Heart left ventricle (tissue), 16 donors: Measurements from ENCODE around the gene RASA4. TPM values are rescaled to one million over a fixed set of nuclear protein-coding genes. Genes with fewer than 3 reads are reported as not detected.
A peak's percentile ranks its signal among the peaks of the same experiment; 100 is the strongest.
"Not testable (repeated sequence)": the region's sequence is repeated elsewhere in the genome, so short reads cannot be mapped to it uniquely, and the experiment has no call there.

Source experiments
- ATAC-seq, 4 donors: fragments of 200-7000 bp; cut with Tn5 transposase; one replicate each; pipeline ENCODE4 v1.9.1; 2020 to 2022; ENCODE audit warnings: moderate library complexity in 4 of 4, mild to moderate bottlenecking in 3 of 4, moderate number of reproducible peaks in 1 of 4
- DNase-seq, 5 donors: peaks; one replicate each; pipeline ENCODE4 v3.0.0-alpha.2; 2020
- H3K27ac ChIP-seq, 12 donors: fragments of 200-600 bp; sonication (generic) in 4 of 12; one replicate each; pipeline versions ENCODE4 v1.5.0 to v1.8.0; 2016 to 2022; ENCODE audit warnings: mild to moderate bottlenecking in 2 of 12
- H3K27me3 ChIP-seq, 9 donors: fragments of 200-600 bp; sonication (generic) in 2 of 9; one replicate each; pipeline versions ENCODE4 v1.5.1 to v1.8.0; 2016 to 2022; ENCODE audit warnings: mild to moderate bottlenecking in 3 of 9
- H3K36me3 ChIP-seq, 9 donors: fragments of 200-600 bp; sonication (generic) in 2 of 9; one replicate each; pipeline versions ENCODE4 v1.5.0 to v1.8.0; 2018 to 2022; ENCODE audit warnings: mild to moderate bottlenecking in 2 of 9
- H3K4me1 ChIP-seq, 12 donors: fragments of 200-600 bp; sonication (generic) in 4 of 12; one replicate each; pipeline versions ENCODE4 v1.5.0 to v1.8.0; 2016 to 2022; ENCODE audit warnings: mild to moderate bottlenecking in 3 of 12
- H3K4me3 ChIP-seq, 12 donors: fragments of 200-600 bp; sonication (generic) in 4 of 12; one replicate each; pipeline versions ENCODE4 v1.5.0 to v1.8.0; 2017 to 2022; ENCODE audit warnings: mild to moderate bottlenecking in 9 of 12, moderate library complexity in 4 of 12
- H3K9me3 ChIP-seq, 12 donors: fragments of 200-600 bp; sonication (generic) in 4 of 12; one replicate each; pipeline versions ENCODE4 v1.5.0 to v1.8.0; 2016 to 2022; ENCODE audit warnings: mild to moderate bottlenecking in 1 of 12
- WGBS, 4 donors: extraction: QIAGEN DNeasy Blood & Tissue Kit in 2 of 4; methylation state at CpG; one replicate each; pipeline versions ENCODE4 v1.1.5 to v1.1.7; 2013 to 2018; 5-methylcytosine and 5-hydroxymethylcytosine counted together
- intact Hi-C, 10 donors: fragments of 100-400 bp; cut with DNase I; formaldehyde crosslinking; loops; one replicate each; pipeline versions ENCODE4 v1.11.1 to v1.14.2; 2022
- polyA plus RNA-seq, 2 donors: library from polyadenylated mRNA; stranded (reverse); fragments of 200-250 nt; gene quantifications; one replicate each; pipeline ENCODE4 v1.2.3, GENCODE V29; 2013
- total RNA-seq, 9 donors: library from RNA; depleted of rRNA in 2 of 9; stranded (reverse); fragments of >200 nt in 2 of 9; fragmentation: NEBNext Ultra II Directional in 3 of 9; extraction: Animal tissue kit (Norgen Biotek cat#: 25700) in 3 of 9; gene quantifications; one replicate each; pipeline versions ENCODE4 v1.1.0 to v1.2.4, GENCODE V29; 2016 to 2023
- donor health status: ischemic (EF 13 %, LVEDD 7.1; RV severe dilation, severe dysfunction).
- donor health status: healthy with polysubstance abuse.
- donor health status: DM: no; HTN: yes; CAD: no.
- donor health status: DM: no; HTN: no; CAD: no.
- donor health status: ischemic (EF 25% LVEDD 6.9; RV normal size, moderate dysfunction).
- donor health status: ischemic (EF 25% LVEDD 5.7; RV mildly dilated, moderate dysfunction).
- donor health status: healthy.
- donor health status: DM: yes; HTN: yes; CAD: no.
- donor health status: ischemic (EF 35%, LVEDD 5.7; RV mildly dilated, moderate dysfunction).
- donor health status: nonischemic (EF 11% LVEDD 7.7; RV severe dilation, severe dysfunction).
- donor health status: DM: yes; HTN: yes; CAD: no.
- donor health status: PGD.
- donor health status: ischemic (EF 29% LVEDD 5.4; RV normal size, mild dysfunction).
- donor health status: nonischemic (EF 23%, LVEDD 6.1; RV moderate dilation, normal function).

RASA4 gene
- total and polyA plus RNA-seq, 11 donors, result 6.3 to 106 (median 12.1) TPM

DNA sequence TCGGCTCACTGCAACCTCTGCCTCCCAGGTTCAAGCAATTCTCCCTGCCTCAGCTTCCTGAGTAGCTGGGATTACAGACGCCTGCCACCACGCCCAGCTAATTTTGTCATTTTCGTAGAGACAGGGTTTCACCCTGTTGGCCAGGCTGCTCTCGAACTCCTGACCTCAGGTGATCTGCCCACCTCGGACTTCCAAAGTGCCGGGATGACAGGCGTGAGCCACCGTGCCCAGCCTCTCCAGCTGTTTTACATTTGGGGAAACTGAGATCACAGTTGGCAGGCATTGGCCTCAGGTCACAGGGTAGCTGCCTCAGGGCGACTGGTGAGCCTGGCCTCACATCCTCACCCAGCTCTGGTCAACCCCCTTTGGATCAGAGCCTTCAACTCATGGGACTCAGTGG is 6.8 kb downstream of the RASA4 start:
- H3K4me3 ChIP-seq, intact Hi-C loops, DNase-seq, H3K27ac ChIP-seq, H3K4me1 ChIP-seq, H3K9me3 ChIP-seq, H3K36me3 ChIP-seq, ATAC-seq, H3K27me3 ChIP-seq: not testable (repeated sequence)
- 74 to 80% methylated on average over 5 of the region's 10 CpGs; no CpG with 5 or more reads in 2 of the 4 donors for WGBS, 4 donors

DNA sequence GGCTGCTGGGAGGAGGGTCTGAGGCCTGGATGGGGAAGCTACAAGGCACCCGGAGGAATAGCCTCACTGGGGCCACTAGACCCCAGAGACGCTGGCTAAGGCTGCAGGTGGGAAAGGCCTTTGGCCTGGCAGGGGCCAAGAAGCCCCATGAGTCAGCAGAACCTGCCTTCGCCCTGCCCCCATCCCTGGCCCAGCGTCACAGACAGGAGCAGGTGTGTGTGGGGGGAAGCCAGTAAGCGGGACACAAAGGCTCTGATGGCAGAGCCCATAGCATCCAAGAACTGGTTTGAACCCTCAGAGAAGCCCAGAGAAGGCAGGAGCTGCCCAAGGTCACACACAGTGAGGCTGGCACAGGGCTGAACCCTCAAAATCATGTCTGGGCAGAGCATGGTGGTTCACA is 9.7 kb downstream of the RASA4 start:
- H3K4me1 ChIP-seq, H3K27ac ChIP-seq, H3K9me3 ChIP-seq, ATAC-seq, DNase-seq, H3K4me3 ChIP-seq, intact Hi-C loops, H3K36me3 ChIP-seq, H3K27me3 ChIP-seq: not testable (repeated sequence)
- WGBS, 4 donors, result no CpG with 5 or more reads among the region's 5 CpGs

DNA sequence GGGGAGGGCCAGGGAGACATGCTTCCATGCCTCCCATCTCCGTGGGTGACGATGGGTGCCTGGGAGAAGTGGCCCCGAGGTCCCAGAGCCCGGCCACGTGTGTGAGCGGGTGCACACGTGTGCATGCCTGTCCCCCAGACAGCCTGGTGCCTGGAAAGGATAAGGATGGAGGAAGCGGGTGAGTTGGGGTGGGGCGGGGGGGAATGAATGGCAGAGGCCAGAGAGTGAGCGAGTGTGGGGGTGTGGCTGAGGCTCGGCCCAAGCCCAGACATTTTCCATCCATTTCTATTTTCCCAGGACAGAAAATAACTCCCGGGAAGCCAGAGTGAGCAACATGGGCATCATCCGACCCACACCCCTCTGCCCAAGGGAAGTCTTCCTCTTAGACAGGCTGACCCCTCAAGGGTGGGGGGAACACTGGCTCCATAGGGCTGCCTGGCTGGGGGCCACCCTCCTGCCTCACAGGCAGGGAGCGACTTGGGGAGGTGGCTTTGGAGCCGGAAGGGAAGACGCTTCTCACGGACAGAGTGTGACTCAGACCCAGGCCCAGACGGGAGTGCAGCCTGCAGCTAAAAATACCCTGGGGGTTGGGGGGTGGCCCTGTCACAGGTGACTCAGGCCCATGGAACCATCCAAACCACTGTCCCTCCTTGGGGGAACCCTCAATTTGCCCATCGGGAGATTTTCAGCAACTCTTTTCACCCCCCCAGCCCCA is 12.0 kb downstream of the RASA4 start:
- intact Hi-C loops, DNase-seq, H3K27ac ChIP-seq, H3K36me3 ChIP-seq, H3K9me3 ChIP-seq, H3K27me3 ChIP-seq, H3K4me1 ChIP-seq, H3K4me3 ChIP-seq: not testable (repeated sequence)
- ATAC-seq, result peak in 3 of 4 donors; percentile 41 to 79 (median 49)
- 36% methylated on average over 5 of the region's 19 CpGs; no CpG with 5 or more reads in 3 of the 4 donors for WGBS, 4 donors

DNA sequence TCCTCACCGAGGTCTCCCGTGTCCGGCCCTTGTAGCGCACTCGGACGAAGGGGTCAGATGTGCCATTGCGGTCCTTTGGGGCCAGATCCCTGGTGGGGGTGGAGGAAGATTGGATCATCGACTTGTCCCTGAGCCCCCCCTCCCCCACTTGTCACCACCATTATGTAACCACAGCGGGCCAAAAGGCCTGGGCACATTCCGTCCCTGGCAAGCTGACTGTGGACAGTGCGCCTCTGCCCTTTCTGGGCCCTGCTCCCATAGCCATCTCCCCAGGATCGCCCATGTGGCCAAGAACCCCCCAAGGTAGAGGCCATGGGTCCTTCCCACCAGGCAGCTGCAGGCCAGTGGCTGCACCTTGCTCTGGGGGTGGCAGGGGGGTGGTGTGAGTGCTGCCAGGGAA is 14.2 kb downstream of the RASA4 start:
- H3K27me3 ChIP-seq, H3K9me3 ChIP-seq, H3K4me3 ChIP-seq, intact Hi-C loops, H3K27ac ChIP-seq, H3K4me1 ChIP-seq, H3K36me3 ChIP-seq, DNase-seq: not testable (repeated sequence)
- no CpG with 5 or more reads among the region's 12 CpGs for WGBS, 4 donors
- ATAC-seq, result peak in 1 of 4 donors; percentile 18

DNA sequence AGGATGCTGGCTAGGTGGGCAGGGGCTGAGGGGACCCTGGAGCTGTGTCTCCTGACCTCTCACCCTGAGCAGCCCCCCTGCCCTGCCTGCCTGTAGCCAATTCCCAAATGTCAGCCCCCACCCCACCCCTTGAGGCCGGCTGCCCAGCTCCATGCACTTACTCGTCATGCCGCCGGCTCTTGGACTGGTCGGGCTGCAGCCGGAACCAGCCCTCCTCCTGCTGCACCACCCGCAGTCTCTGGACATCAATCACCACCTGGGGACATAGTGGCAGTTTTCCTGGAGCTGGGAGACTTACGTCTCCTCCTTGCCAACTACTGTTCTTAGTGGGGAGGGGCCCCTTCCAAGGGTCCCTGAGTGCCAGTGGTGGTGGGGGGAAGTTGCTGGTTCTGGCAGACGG is 16.9 kb downstream of the RASA4 start:
- H3K4me3 ChIP-seq, H3K9me3 ChIP-seq, DNase-seq, H3K4me1 ChIP-seq, H3K27me3 ChIP-seq, H3K36me3 ChIP-seq, ATAC-seq, intact Hi-C loops, H3K27ac ChIP-seq: not testable (repeated sequence)
- WGBS, 4 donors, result no CpG with 5 or more reads among the region's 9 CpGs

DNA sequence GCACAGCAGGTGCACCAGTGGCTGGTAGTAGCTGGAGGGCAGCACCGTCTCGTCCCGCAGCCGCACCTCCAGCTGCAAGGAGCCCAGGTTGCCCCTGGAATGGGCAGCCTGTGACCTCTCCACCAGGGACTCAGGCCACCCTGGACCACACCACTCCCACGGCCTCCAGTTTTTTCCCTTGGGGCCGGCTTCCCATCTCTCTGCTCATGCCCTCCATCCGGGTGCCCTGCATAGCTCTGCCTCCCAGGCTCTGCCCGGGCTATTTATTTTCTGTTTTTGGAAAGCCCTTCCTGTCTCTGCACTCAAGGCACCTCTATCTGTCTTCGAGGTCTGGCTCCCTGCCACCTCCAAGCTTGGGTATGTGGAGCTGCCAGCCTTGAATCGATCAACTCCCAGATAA is 20.5 kb downstream of the RASA4 start:
- H3K4me1 ChIP-seq, intact Hi-C loops, ATAC-seq, H3K4me3 ChIP-seq, H3K27ac ChIP-seq, H3K36me3 ChIP-seq, H3K27me3 ChIP-seq, H3K9me3 ChIP-seq: not testable (repeated sequence)
- peak in 2 of 5 donors; percentile 10 to 14 for DNase-seq
- 79 to 93% (median 85%) methylated on average over 4 of the region's 10 CpGs; no CpG with 5 or more reads in 1 of the 4 donors for WGBS, 4 donors

DNA sequence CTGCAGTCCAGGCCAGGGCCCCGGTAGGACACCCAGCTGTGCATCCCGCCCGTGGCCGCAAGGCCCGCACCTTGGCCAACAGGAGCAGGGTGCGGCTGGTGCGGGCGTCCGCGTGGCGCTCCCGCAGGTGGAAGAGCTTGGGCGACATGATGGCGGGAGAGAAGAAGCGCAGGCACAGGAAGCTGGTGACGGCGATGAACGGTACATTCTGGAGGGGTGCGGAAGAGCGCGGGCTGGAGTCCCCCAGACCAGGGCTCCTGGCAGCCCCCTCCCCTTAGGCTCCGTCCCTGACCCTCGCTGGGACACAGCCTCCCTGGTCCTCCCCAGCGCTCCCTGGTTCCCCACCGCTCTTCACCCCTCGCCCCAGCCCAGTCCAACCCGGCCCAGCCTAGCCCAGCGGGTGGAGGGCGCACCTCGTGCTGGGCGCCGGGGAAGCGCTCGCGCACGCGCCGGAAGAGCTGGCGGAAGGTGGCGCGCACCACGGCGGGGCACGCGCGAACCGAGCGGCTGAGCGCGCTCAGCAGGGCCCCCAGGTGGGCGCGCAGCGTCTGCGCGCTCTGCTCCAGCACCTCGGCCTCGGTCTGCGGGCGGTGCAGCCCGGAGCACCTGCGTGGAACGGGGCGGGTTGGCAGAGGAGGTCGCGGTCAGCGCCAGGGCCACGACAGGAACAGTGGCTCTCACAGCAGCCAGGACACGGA is 22.8 kb downstream of the RASA4 start:
- H3K27me3 ChIP-seq, H3K4me3 ChIP-seq, H3K9me3 ChIP-seq, H3K27ac ChIP-seq, H3K4me1 ChIP-seq, intact Hi-C loops, DNase-seq, H3K36me3 ChIP-seq: not testable (repeated sequence)
- no CpG with 5 or more reads among the region's 68 CpGs for WGBS, 4 donors
- ATAC-seq, result peak in 3 of 4 donors; percentile 25 to 38 (median 31)

DNA sequence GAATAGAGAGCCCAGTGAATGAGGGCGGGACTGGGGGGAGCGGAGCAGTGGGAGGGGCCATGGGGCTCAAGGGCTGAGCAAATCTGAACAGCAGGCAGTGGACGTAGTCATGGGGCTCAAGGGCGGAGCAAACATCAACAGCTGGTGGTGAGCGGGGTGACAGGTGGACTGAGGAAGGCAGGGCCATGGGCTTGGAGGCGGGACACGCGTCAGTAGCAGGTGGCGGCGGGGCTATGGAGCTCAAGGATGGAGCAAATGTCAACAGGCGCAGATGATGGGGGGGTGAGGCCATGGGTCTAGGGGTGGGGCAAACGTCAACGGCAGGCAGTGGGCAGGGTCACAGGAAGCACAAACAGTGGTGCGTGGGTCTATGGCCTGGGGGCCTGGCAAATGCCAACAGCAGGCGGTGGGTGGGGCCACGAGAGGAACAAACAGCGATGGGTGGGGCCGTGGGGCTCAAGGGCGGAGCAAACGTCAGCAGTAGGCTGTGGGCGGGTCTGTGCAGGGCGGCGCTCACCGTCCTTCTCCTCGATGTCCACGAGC is 24.0 kb downstream of the RASA4 start:
- H3K4me1 ChIP-seq, intact Hi-C loops, H3K27me3 ChIP-seq, H3K27ac ChIP-seq, H3K9me3 ChIP-seq, H3K4me3 ChIP-seq, H3K36me3 ChIP-seq: not testable (repeated sequence)
- ATAC-seq (peak; percentile 79 to 87 (median 82)), DNase-seq (peak; percentile 20 to 64 (median 32))
- 21 to 26% (median 24%) methylated on average over 6 to 8 of the region's 26 CpGs for WGBS, 4 donors

DNA sequence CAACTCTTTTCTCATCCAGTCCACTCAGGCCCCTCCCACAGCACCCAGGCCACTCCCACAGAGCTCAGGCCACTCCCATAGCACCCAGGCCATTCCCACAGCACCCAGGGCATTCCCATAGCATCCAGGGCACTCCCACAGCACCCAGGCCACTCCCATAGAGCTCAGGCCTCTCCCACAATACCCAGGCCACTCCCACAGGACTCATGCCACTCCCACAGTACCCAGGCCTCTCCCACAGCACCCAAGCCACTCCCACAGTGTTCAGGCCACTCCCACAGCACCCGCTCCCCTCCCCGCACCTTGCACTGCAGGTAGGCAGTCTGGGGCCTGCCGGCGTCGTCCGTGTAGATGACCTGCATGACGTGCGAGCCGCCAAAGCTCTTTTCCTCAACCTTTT is 26.7 kb downstream of the RASA4 start:
- H3K27me3 ChIP-seq, H3K4me1 ChIP-seq, H3K36me3 ChIP-seq, intact Hi-C loops, DNase-seq, H3K4me3 ChIP-seq, H3K9me3 ChIP-seq, H3K27ac ChIP-seq: not testable (repeated sequence)
- WGBS, 4 donors, result no CpG with 5 or more reads among the region's 9 CpGs
- peak in 3 of 4 donors; percentile 31 to 53 (median 46) for ATAC-seq

DNA sequence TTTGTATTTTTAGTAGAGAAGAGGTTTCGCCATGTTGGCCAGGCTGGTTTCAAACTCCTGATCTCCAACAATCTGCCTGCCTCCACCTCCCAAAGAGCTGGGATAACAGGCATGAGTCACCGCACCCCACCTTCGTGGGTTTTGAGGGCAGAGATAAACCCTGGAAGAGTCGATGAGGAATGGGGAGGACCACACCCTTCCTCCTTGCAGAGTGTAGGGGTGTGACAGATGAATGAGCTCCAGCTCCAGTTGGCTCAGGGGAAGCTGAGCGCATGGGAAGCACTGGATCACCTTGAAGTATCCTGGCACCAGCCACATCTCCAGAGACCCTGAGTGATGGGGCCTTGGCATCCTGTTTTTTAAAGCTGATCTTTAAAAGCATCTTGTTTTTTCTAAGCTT is 33.1 kb downstream of the RASA4 start:
- WGBS, 4 donors, result no CpG with 5 or more reads among the region's 5 CpGs
- ATAC-seq, intact Hi-C loops, H3K9me3 ChIP-seq, DNase-seq, H3K4me1 ChIP-seq, H3K27me3 ChIP-seq, H3K27ac ChIP-seq, H3K36me3 ChIP-seq, H3K4me3 ChIP-seq: not testable (repeated sequence)

DNA sequence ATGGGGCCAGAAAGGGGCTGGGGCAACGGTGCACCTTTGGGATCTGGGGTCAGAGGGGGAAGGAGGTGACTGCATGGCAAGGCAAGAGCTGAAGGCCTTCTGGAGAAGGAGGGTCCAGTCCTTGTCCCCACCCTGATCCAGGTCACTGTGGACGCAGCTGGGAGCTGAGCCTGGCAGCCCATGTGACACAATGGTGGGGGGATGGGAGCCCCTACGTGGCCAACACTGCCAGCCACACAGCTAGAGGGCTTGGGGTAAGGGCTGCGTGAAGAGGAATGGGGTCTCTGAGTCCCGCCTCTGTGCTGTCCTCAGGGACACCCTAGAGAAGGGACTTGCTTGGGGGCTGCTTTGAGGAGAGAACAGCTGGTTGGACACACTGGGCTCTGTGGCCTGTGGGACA is 34.8 kb downstream of the RASA4 start:
- H3K36me3 ChIP-seq, DNase-seq, H3K4me3 ChIP-seq, intact Hi-C loops, H3K27ac ChIP-seq, H3K9me3 ChIP-seq, H3K27me3 ChIP-seq, H3K4me1 ChIP-seq: not testable (repeated sequence)
- peak in 1 of 4 donors; percentile 2 for ATAC-seq
- WGBS, 4 donors, result no CpG with 5 or more reads among the region's 5 CpGs
